ENCODE data around the gene AMPD2. TPM values are rescaled to one million over a fixed set of nuclear protein-coding genes. Genes with fewer than 3 reads are reported as not detected.

Gene AMPD2
- total RNA-seq, 1 experiment from 2014 or later = 79.8 TPM

- Mint-ChIP-seq H3K4me3 (peak overlapping the region; percentile 97), H3K9me3 (no peaks in the 10 kb centered on the region), H3K27ac (peak overlapping the region; percentile 92), H3K4me1 (peaks cover 42% of the 10 kb centered on the region), H3K36me3 (no peaks in the 10 kb centered on the region), H3K27me3 (ENCODE audit: low read depth) (no peaks in the 10 kb centered on the region)
- ATAC-seq (peak; percentile 5), DNase-seq (ENCODE audit: low spot score) (no peak)
- POLR2A ChIA-PET = interaction anchor here (1.0 to 2.6 kb wide), 2 partner anchors 23 to 72 kb away, joined by 3 to 13 read pairs; partner anchors contain the start of gene GNAI3
- CTCF ChIA-PET = interaction anchor here (0.5 to 2.8 kb wide), 18 partner anchors 10 to 170 kb away, joined by 3 to 44 read pairs (median 4); partner anchors contain the start of genes CYB561D1 and GNAI3
- TF ChIP-seq TEAD1 (CRISPR knock-in tag; IDR thresholded peaks at IDR 0.05) (0 out of 2 replicates have a peak, but pooled peaks have one; percentile 32), ZNF232 (CRISPR knock-in tag; IDR thresholded peaks at IDR 0.05) (no peak)
These were observed 759 bp downstream of the AMPD2 start for GRCh38 chr1:109620401-109620791.

- peak; percentile 90 for DNase-seq (ENCODE audit: low spot score)
- H3K36me3 Mint-ChIP-seq = no peaks in the 10 kb centered on the region
- H3K4me1 Mint-ChIP-seq = peaks cover 47% of the 10 kb centered on the region
- CTCF ChIA-PET = interaction anchor here (0.6 to 2.8 kb wide), 17 partner anchors 9 to 170 kb away, joined by 3 to 44 read pairs (median 4); partner anchors contain the start of genes CYB561D1 and GNAI3
- peak overlapping the region; percentile 92; the same call in 1 of the 2 replicates for H3K27ac Mint-ChIP-seq
- POLR2A ChIA-PET = interaction anchor here (1.0 to 2.6 kb wide), 2 partner anchors 23 to 72 kb away, joined by 3 to 13 read pairs; partner anchors contain the start of gene GNAI3
- no peaks in the 10 kb centered on the region for H3K27me3 Mint-ChIP-seq (ENCODE audit: low read depth)
- H3K4me3 Mint-ChIP-seq = peak overlapping the region; percentile 97
- ATAC-seq = peak; percentile 65
- no peaks in the 10 kb centered on the region for H3K9me3 Mint-ChIP-seq
- TF ChIP-seq ZNF317 (CRISPR knock-in tag; IDR thresholded peaks at IDR 0.05; ENCODE audit: borderline replicate concordance, low read depth) (no peak), FOXP1 (CRISPR knock-in tag; IDR thresholded peaks at IDR 0.05; ENCODE audit: borderline replicate concordance) (peak; percentile 44; the same call in 1 of the 2 replicates), FOXK1 (CRISPR knock-in tag; IDR thresholded peaks at IDR 0.05) (0 out of 2 replicates have a peak, but pooled peaks have one; percentile 43), JAZF1 (CRISPR knock-in tag; IDR thresholded peaks at IDR 0.05) (no peak), STAT6 (CRISPR knock-in tag; conservative IDR thresholded peaks at IDR 0.05; ENCODE audit: low read depth) (no peak), ERG (CRISPR knock-in tag; IDR thresholded peaks at IDR 0.05) (no peak), CDX4 (CRISPR knock-in tag; IDR thresholded peaks at IDR 0.05; ENCODE audit: borderline replicate concordance) (no peak), E2F1 (CRISPR knock-in tag; IDR thresholded peaks at IDR 0.05) (no peak), TEAD4 (CRISPR knock-in tag; IDR thresholded peaks at IDR 0.05) (no peak), GRHL2 (CRISPR knock-in tag; IDR thresholded peaks at IDR 0.05; ENCODE audit: insufficient replicate concordance, severe bottlenecking) (no peak), GABPB1 (CRISPR knock-in tag; IDR thresholded peaks at IDR 0.05) (no peak), TP53 (CRISPR knock-in tag; IDR thresholded peaks at IDR 0.05) (no peak), ZNF263 (CRISPR knock-in tag; IDR thresholded peaks at IDR 0.05; ENCODE audit: low read depth) (no peak), ZSCAN18 (CRISPR knock-in tag; IDR thresholded peaks at IDR 0.05) (no peak), ETV6 (CRISPR knock-in tag; IDR thresholded peaks at IDR 0.05) (0 out of 2 replicates have a peak, but pooled peaks have one; percentile 34), FOXJ3 (CRISPR knock-in tag; IDR thresholded peaks at IDR 0.05; ENCODE audit: borderline replicate concordance) (no peak)
These were observed 1.2 kb downstream of the AMPD2 start for GRCh38 chr1:109620841-109621286.
